Gastroesophageal sphincter (tissue), 3 donors: ENCODE measurements around the gene SERTAD1.

Source experiments
- CTCF ChIP-seq, 4 experiments: fragments of 200-600 bp in 2 of 4; fragments of 450-650 bp in 2 of 4; sonication (generic) in 1 of 4; IDR thresholded peaks; one replicate each; pipeline ENCODE4 v1.5.1; 2017 to 2019; ENCODE audit warnings: antibody characterized with exemption in 4 of 4, mild to moderate bottlenecking in 2 of 4, moderate library complexity in 2 of 4
- POLR2A ChIP-seq, 2 donors: fragments of 450-650 bp; IDR thresholded peaks; one replicate each; pipeline ENCODE4 v1.6.1; 2017; ENCODE audit warnings: antibody characterized with exemption in 2 of 2, mild to moderate bottlenecking in 2 of 2, moderate library complexity in 1 of 2

- TF ChIP-seq CTCF (IDR thresholded peaks at IDR 0.05) = no peak
- TF ChIP-seq POLR2A (IDR thresholded peaks at IDR 0.05) = no peak
Observed at GRCh38 chr19:40396886-40397567, 28.8 kb downstream of the SERTAD1 start.
